ENCODE results near the gene WDR88.
A peak's percentile ranks its signal among the peaks of the same experiment; 100 is the strongest.
"Not testable (repeated sequence)": the region's sequence is repeated elsewhere in the genome, so short reads cannot be mapped to it uniquely, and the experiment has no call there.

The WDR88 gene

GRCh38 chr19:33214596-33214995 is 82.7 kb downstream of the WDR88 start:
- DNase-seq, result peak; percentile 29

- DNase-seq, result no peak
Observed at GRCh38 chr19:33215438-33216197, 83.7 kb downstream of the WDR88 start.

GRCh38 chr19:33216198-33216830 is 84.4 kb downstream of the WDR88 start:
- no peak for DNase-seq

GRCh38 chr19:33217881-33218280 is 86.0 kb downstream of the WDR88 start:
- DNase-seq, result no peak

- DNase-seq, result no peak
Observed at GRCh38 chr19:33219261-33219815, 87.4 kb downstream of the WDR88 start.

GRCh38 chr19:33220115-33220514 is 88.2 kb downstream of the WDR88 start:
- DNase-seq, result no peak

- no peak for DNase-seq
Observed at GRCh38 chr19:33220735-33221134, 88.8 kb downstream of the WDR88 start.

- DNase-seq, result no peak
Observed at GRCh38 chr19:33221638-33222037, 89.7 kb downstream of the WDR88 start.

- DNase-seq, result not testable (repeated sequence)
Observed at GRCh38 chr19:33222255-33222654, 90.3 kb downstream of the WDR88 start.

- no peak for DNase-seq
Observed at GRCh38 chr19:33224694-33225457, 93.0 kb downstream of the WDR88 start.

Data from GDM1 (cell line).